Measurements from ENCODE around the gene CPPED1. TPM values are rescaled to one million over a fixed set of nuclear protein-coding genes. Genes with fewer than 3 reads are reported as not detected.

The CPPED1 gene
- total RNA-seq, 1 experiment from 2014 or later, result 8.1 TPM

- DNase-seq (ENCODE audit: low read depth, low spot score), result peak; percentile 94
- TF ChIP-seq CEBPB (IDR thresholded peaks at IDR 0.05; ENCODE audit: low read depth), result peak; percentile 76
- no peak for TF ChIP-seq ZFX (IDR thresholded peaks at IDR 0.05)
- TF ChIP-seq, protein P1, sequence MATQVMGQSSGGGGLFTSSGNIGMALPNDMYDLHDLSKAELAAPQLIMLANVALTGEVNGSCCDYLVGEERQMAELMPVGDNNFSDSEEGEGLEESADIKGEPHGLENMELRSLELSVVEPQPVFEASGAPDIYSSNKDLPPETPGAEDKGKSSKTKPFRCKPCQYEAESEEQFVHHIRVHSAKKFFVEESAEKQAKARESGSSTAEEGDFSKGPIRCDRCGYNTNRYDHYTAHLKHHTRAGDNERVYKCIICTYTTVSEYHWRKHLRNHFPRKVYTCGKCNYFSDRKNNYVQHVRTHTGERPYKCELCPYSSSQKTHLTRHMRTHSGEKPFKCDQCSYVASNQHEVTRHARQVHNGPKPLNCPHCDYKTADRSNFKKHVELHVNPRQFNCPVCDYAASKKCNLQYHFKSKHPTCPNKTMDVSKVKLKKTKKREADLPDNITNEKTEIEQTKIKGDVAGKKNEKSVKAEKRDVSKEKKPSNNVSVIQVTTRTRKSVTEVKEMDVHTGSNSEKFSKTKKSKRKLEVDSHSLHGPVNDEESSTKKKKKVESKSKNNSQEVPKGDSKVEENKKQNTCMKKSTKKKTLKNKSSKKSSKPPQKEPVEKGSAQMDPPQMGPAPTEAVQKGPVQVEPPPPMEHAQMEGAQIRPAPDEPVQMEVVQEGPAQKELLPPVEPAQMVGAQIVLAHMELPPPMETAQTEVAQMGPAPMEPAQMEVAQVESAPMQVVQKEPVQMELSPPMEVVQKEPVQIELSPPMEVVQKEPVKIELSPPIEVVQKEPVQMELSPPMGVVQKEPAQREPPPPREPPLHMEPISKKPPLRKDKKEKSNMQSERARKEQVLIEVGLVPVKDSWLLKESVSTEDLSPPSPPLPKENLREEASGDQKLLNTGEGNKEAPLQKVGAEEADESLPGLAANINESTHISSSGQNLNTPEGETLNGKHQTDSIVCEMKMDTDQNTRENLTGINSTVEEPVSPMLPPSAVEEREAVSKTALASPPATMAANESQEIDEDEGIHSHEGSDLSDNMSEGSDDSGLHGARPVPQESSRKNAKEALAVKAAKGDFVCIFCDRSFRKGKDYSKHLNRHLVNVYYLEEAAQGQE (IDR thresholded peaks at IDR 0.05; ENCODE audit: low read depth), result no peak
- peak; percentile 37; the same call in 1 of the 2 replicates for TF ChIP-seq MAX (IDR thresholded peaks at IDR 0.05)
- no peak for TF ChIP-seq POLR2A (IDR thresholded peaks at IDR 0.05; ENCODE audit: borderline replicate concordance, extremely low read depth, insufficient read depth, insufficient read length)
- TF ChIP-seq FOSL1 (IDR thresholded peaks at IDR 0.05; ENCODE audit: low read depth), result peak; percentile 98
- peak; percentile 72 for TF ChIP-seq SRF (IDR thresholded peaks at IDR 0.05; ENCODE audit: low read depth)
- TF ChIP-seq TCF7L2 (IDR thresholded peaks at IDR 0.05; ENCODE audit: borderline replicate concordance, extremely low read depth, insufficient read depth, insufficient read length), result peak; percentile 47
- no peak for TF ChIP-seq CTCF (IDR thresholded peaks at IDR 0.05 in 2 of 3, conservative IDR thresholded peaks at IDR 0.05 in 1 of 3; ENCODE audit: borderline replicate concordance in 1 of 3, insufficient read depth in 1 of 3, low read depth in 2 of 3, low read length in 2 of 3)
- TF ChIP-seq SIN3A (IDR thresholded peaks at IDR 0.05; ENCODE audit: low read depth), result peak; percentile 68
- peak; percentile 80 for TF ChIP-seq CBX3 (IDR thresholded peaks at IDR 0.05; ENCODE audit: low read depth)
- TF ChIP-seq, protein P2, sequence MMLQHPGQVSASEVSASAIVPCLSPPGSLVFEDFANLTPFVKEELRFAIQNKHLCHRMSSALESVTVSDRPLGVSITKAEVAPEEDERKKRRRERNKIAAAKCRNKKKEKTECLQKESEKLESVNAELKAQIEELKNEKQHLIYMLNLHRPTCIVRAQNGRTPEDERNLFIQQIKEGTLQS (IDR thresholded peaks at IDR 0.05), result peak; percentile 55; the same call in 1 of the 2 replicates
- TF ChIP-seq YY1 (IDR thresholded peaks at IDR 0.05; ENCODE audit: extremely low read depth, insufficient replicate concordance, low read depth, low read length), result peak; percentile 13
- peak; percentile 48; the same call in 1 of the 2 replicates for TF ChIP-seq POLR2AphosphoS5 (IDR thresholded peaks at IDR 0.05; ENCODE audit: low read depth, low read length)
- no peak for TF ChIP-seq EZH2 (IDR thresholded peaks at IDR 0.05)
- no peak for TF ChIP-seq EGR1 (IDR thresholded peaks at IDR 0.05; ENCODE audit: low read depth)
- no peak for TF ChIP-seq ZNF274 (IDR thresholded peaks at IDR 0.05; ENCODE audit: low read depth, low read length)
- peak; percentile 97 for TF ChIP-seq JUND (IDR thresholded peaks at IDR 0.05)
- no peak for TF ChIP-seq ELF1 (IDR thresholded peaks at IDR 0.05; ENCODE audit: borderline replicate concordance, low read depth)
- peak; percentile 88 for TF ChIP-seq SP1 (IDR thresholded peaks at IDR 0.05; ENCODE audit: low read depth)
Measured at GRCh38 chr16:12613131-12613991, 190.3 kb downstream of the CPPED1 start.

More at GRCh38 chr16:12613131-12613991, 190.3 kb downstream of the CPPED1 start:
- Histone ChIP-seq H3K27me3 (ENCODE audit: insufficient read depth, low read length) (no peaks in the 10 kb centered on the region), H3K4me1 (ENCODE audit: control insufficient read depth in 1 of 2, insufficient read depth in 2 of 2, low read length in 2 of 2) (peaks cover 32 to 57% of the 10 kb centered on the region in 2 experiments), H3K9ac (ENCODE audit: low read length) (peak overlapping the region; percentile 58), H3K36me3 (ENCODE audit: control insufficient read depth in 1 of 2, insufficient read depth in 2 of 2, low read length in 2 of 2) (no peaks in the 10 kb centered on the region), H3K4me2 (ENCODE audit: low read length) (peak overlapping the region; percentile 73), H4K20me1 (ENCODE audit: insufficient read depth) (no peaks in the 10 kb centered on the region), H3K27ac (ENCODE audit: low read depth, low read length) (peak overlapping the region; percentile 64), H3K79me2 (ENCODE audit: insufficient read depth, low read length) (no peaks in the 10 kb centered on the region), H3K9me3 (ENCODE audit: control insufficient read depth in 1 of 2, insufficient read depth in 1 of 2, low read depth in 1 of 2, low read length in 2 of 2) (no peaks in the 10 kb centered on the region), H3K9me2 (ENCODE audit: insufficient read depth) (no peaks in the 10 kb centered on the region), H3K4me3 (replicated peaks in 1 of 2; ENCODE audit: low read depth in 1 of 2, low read length in 2 of 2) (peak overlapping the region; percentile 6 to 40; a peak in 3 of 4 replicates), H2AFZ (ENCODE audit: low read depth, low read length, poor library complexity, severe bottlenecking) (no peak overlapping the region)
- ATAC-seq, result peak; percentile 82
- ChIA-PET CTCF (interaction anchor here (1.2 kb wide), 1 partner anchor 39 kb away, joined by 3 read pairs; no protein-coding TSS in a partner anchor), POLR2A (interaction anchor here (0.6 to 1.5 kb wide), 3 partner anchors 8 to 40 kb away, joined by 3 to 4 read pairs (median 3); no protein-coding TSS in a partner anchor), RAD21 (ENCODE audit: low non-redundant PET in 1 of 2, low total read pairs in 2 of 2, uncharacterized antibody in 2 of 2, unreplicated experiment in 2 of 2) (no interaction called here)
- intact Hi-C loops (cut with micrococcal nuclease), result loop anchor here (2.0 kb wide), 1 partner anchor 189 kb away; the partner anchor contains the start of gene CPPED1
- TSS peak; percentile 93 for BruUV-seq (replicated peaks)
